ENCODE measurements around the gene ZGPAT.
"Not testable (repeated sequence)": the region's sequence is repeated elsewhere in the genome, so short reads cannot be mapped to it uniquely, and the experiment has no call there.

The ZGPAT gene

GRCh38 chr20:63663332-63664066 is 44.3 kb upstream of the ZGPAT start:
- TF ChIP-seq POLR2AphosphoS5 (IDR thresholded peaks at IDR 0.05; ENCODE audit: borderline replicate concordance, low read depth, low read length) (no peak), FOXP2 (optimal IDR thresholded peaks at IDR 0.05; ENCODE audit: control extremely low read depth, extremely low read length, insufficient read depth) (no peak), EZH2 (IDR thresholded peaks at IDR 0.05) (no peak)
- Histone ChIP-seq H3K27ac (no peak overlapping the region), H3K9me3 (ENCODE audit: low read depth, low read length) (no peaks in the 10 kb centered on the region), H3K36me3 (ENCODE audit: insufficient read depth, low read length) (peaks cover 38% of the 10 kb centered on the region), H3K4me3 (no peak overlapping the region), H3K9ac (ENCODE audit: insufficient read length) (no peak overlapping the region)
- DNase-seq (ENCODE audit: low read depth, low spot score): no peak

DNA sequence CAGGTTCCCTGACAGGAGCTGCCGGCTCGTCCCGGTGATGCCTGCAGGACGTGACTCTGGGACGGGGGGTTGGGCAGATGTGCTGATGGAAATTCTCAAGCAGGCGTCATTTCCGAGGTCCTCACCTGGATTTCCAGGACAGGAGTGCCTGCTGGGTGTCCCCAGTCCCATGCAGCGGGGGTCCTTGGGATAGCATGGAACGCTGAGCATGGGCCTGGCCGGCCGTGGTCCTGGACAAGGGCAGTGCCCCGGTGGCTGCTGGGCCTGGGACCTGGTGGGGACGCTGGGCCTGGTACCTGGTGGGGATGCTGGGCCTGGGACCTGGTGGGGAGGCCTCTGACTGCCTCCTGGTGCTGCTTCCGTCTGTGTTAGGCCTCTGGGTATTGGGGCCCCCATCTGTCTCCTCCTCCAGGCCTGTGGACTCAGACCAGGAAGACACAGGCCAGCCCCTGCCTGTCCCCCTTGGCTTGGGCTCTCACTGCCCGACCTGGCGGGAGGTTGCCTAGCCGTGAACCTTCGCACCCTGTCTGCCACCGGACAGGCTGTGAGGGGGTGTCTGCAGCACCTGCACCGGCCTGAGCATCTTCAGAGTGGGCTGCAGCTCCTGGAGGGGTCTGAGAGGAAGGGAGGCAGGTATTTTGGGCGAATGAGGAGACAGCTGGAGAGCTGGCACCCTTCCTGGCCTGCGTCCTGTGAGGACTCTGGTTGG is 43.5 kb upstream of the ZGPAT start:
- TF ChIP-seq FOXP2 (optimal IDR thresholded peaks at IDR 0.05; ENCODE audit: control extremely low read depth, extremely low read length, insufficient read depth) (no peak), EZH2 (IDR thresholded peaks at IDR 0.05) (no peak), POLR2AphosphoS5 (IDR thresholded peaks at IDR 0.05; ENCODE audit: borderline replicate concordance, low read depth, low read length) (no peak)
- H3K36me3 ChIP-seq (ENCODE audit: insufficient read depth, low read length): peaks cover 42% of the 10 kb centered on the region
- H3K4me3 ChIP-seq: no peak overlapping the region
- no peak overlapping the region for H3K27ac ChIP-seq
- DNase-seq (ENCODE audit: low read depth, low spot score): no peak
- H3K9me3 ChIP-seq (ENCODE audit: low read depth, low read length): no peaks in the 10 kb centered on the region
- no peak overlapping the region for H3K9ac ChIP-seq (ENCODE audit: insufficient read length)

DNA sequence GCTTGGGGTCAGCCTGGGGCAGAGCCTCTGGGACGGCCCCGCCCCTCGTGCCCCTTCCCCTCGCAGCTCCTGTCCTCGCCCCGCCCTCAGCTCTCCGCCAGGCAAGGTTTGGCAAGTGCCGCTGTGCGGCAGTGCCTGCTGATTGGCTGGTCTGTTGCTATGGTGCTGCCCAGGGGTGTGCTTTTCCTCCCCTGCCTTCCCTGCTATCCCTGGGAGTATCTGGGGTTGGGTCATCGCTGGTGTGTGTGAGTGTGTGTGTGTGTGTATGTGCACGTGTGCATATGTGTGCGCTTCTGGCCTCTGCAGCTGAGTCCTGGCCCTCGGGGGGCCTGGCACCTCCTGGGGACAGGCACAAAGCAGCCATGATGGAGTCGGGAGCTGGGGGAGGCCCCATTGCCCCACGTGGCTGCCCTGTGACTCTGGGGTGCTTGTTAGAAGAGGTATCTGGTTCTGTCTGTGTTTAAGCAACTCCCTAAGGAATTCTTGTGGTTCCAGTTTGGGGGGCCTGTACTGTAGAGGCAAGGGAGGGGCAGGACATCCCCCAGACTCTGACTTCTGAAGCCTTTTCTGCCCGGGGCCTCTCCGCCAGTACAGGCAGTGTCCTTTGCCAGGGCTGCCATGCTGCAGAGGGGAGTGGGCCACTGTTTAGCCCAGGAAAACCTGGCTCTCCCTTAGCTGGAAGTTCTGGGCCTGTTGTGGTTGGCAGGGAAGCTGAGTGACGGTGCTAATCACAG is 42.8 kb upstream of the ZGPAT start:
- TF ChIP-seq POLR2AphosphoS5 (IDR thresholded peaks at IDR 0.05; ENCODE audit: borderline replicate concordance, low read depth, low read length) (no peak), EZH2 (IDR thresholded peaks at IDR 0.05) (no peak), FOXP2 (optimal IDR thresholded peaks at IDR 0.05; ENCODE audit: control extremely low read depth, extremely low read length, insufficient read depth) (no peak)
- no peak overlapping the region for H3K27ac ChIP-seq
- H3K36me3 ChIP-seq (ENCODE audit: insufficient read depth, low read length): peaks cover 42% of the 10 kb centered on the region
- no peaks in the 10 kb centered on the region for H3K9me3 ChIP-seq (ENCODE audit: low read depth, low read length)
- DNase-seq (ENCODE audit: low read depth, low spot score): no peak
- H3K4me3 ChIP-seq: no peak overlapping the region
- no peak overlapping the region for H3K9ac ChIP-seq (ENCODE audit: insufficient read length)

DNA sequence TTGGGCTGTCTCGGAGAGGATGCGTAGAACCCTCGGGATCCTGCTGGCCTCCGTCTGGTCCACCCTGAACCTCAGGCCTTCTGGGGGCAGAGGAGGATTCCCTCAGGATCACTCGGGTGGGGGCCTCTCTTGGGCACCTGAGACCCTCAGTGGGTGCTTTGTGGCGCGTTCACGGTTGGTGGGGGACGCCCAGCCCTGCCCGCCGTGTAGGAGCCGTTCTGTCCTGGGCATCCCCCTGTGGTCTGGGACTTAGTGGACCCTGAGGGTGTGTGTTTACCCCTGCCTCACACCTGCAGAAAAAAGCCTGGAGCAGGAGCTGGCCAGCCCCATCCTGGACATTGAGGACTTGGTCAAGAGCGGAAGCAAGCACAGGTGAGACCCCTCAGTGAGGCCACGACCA is 42.1 kb upstream of the ZGPAT start:
- H3K36me3 ChIP-seq (ENCODE audit: insufficient read depth, low read length): peaks cover 42% of the 10 kb centered on the region
- H3K27ac ChIP-seq: no peak overlapping the region
- no peak overlapping the region for H3K4me3 ChIP-seq
- DNase-seq (ENCODE audit: low read depth, low spot score): no peak
- TF ChIP-seq FOXP2 (optimal IDR thresholded peaks at IDR 0.05; ENCODE audit: control extremely low read depth, extremely low read length, insufficient read depth) (no peak), EZH2 (IDR thresholded peaks at IDR 0.05) (no peak), POLR2AphosphoS5 (IDR thresholded peaks at IDR 0.05; ENCODE audit: borderline replicate concordance, low read depth, low read length) (no peak)
- no peak overlapping the region for H3K9ac ChIP-seq (ENCODE audit: insufficient read length)
- no peaks in the 10 kb centered on the region for H3K9me3 ChIP-seq (ENCODE audit: low read depth, low read length)

- TF ChIP-seq POLR2AphosphoS5 (IDR thresholded peaks at IDR 0.05; ENCODE audit: borderline replicate concordance, low read depth, low read length) (no peak), EZH2 (IDR thresholded peaks at IDR 0.05) (no peak), FOXP2 (optimal IDR thresholded peaks at IDR 0.05; ENCODE audit: control extremely low read depth, extremely low read length, insufficient read depth) (no peak)
- Histone ChIP-seq H3K27ac (no peak overlapping the region), H3K4me3 (no peak overlapping the region), H3K9me3 (ENCODE audit: low read depth, low read length) (no peaks in the 10 kb centered on the region), H3K36me3 (ENCODE audit: insufficient read depth, low read length) (peaks cover 31% of the 10 kb centered on the region), H3K9ac (ENCODE audit: insufficient read length) (no peak overlapping the region)
- no peak for DNase-seq (ENCODE audit: low read depth, low spot score)
Observed at GRCh38 chr20:63667858-63668257, 40.0 kb upstream of the ZGPAT start.

GRCh38 chr20:63668351-63668750 is 39.5 kb upstream of the ZGPAT start:
- Histone ChIP-seq H3K27ac (no peak overlapping the region), H3K36me3 (ENCODE audit: insufficient read depth, low read length) (peaks cover 29% of the 10 kb centered on the region), H3K9ac (ENCODE audit: insufficient read length) (no peak overlapping the region), H3K4me3 (no peak overlapping the region), H3K9me3 (ENCODE audit: low read depth, low read length) (no peaks in the 10 kb centered on the region)
- no peak for DNase-seq (ENCODE audit: low read depth, low spot score)
- no peak for TF ChIP-seq POLR2AphosphoS5 (IDR thresholded peaks at IDR 0.05; ENCODE audit: borderline replicate concordance, low read depth, low read length)

GRCh38 chr20:63671695-63672094 is 36.1 kb upstream of the ZGPAT start:
- not testable (repeated sequence) for H3K9ac ChIP-seq (ENCODE audit: insufficient read length); H3K9me3 ChIP-seq (ENCODE audit: low read depth, low read length); H3K4me3 ChIP-seq; DNase-seq (ENCODE audit: low read depth, low spot score); H3K27ac ChIP-seq
- peaks cover 28% of the 10 kb centered on the region for H3K36me3 ChIP-seq (ENCODE audit: insufficient read depth, low read length)

DNA sequence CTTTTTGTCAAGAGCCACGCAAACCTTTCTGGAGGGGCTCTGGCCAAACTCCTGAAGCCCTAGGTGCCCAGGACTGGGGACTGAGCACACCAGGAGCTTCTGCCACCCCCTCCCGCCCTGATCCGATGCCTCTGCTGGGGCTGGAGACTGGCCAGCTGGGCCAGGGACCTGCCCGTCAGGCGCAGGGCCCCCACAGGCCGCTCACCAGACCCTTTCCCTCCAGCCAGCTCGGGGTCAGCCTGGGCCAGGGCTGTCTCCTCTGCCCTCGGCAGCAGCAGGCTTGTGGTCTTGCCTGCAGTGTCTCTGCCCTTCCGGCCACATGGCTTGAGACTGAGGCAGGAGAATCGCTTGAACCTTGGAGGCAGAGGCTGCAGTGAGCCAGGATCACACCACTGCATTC is 35.2 kb upstream of the ZGPAT start:
- Histone ChIP-seq H3K9me3 (ENCODE audit: low read depth, low read length) (no peaks in the 10 kb centered on the region), H3K36me3 (ENCODE audit: insufficient read depth, low read length) (peaks cover 20% of the 10 kb centered on the region; the same call in 1 of the 2 replicates), H3K9ac (ENCODE audit: insufficient read length) (no peak overlapping the region), H3K27ac (no peak overlapping the region), H3K4me3 (no peak overlapping the region)
- no peak for TF ChIP-seq POLR2AphosphoS5 (IDR thresholded peaks at IDR 0.05; ENCODE audit: borderline replicate concordance, low read depth, low read length)
- TF ChIP-seq EZH2 (IDR thresholded peaks at IDR 0.05): no peak
- TF ChIP-seq FOXP2 (optimal IDR thresholded peaks at IDR 0.05; ENCODE audit: control extremely low read depth, extremely low read length, insufficient read depth): no peak
- no peak for DNase-seq (ENCODE audit: low read depth, low spot score)

All from SK-N-MC (cell line).